NT2/D1 (cell line): ENCODE data around the gene MITF.

Experiments used
- SUZ12 ChIP-seq: IDR thresholded peaks from 2 replicates; pipeline ENCODE4 v1.6.1; 2011; ENCODE audit not compliant: insufficient read length, insufficient read depth; ENCODE audit errors: extremely low read depth
- YY1 ChIP-seq: IDR thresholded peaks from 2 replicates; pipeline ENCODE4 v1.6.1; 2011; ENCODE audit not compliant: insufficient read length, insufficient read depth
- ZNF274 ChIP-seq: IDR thresholded peaks from 2 replicates; pipeline ENCODE4 v1.6.1; 2011; ENCODE audit warnings: mild to moderate bottlenecking, low read depth, low read length

DNA sequence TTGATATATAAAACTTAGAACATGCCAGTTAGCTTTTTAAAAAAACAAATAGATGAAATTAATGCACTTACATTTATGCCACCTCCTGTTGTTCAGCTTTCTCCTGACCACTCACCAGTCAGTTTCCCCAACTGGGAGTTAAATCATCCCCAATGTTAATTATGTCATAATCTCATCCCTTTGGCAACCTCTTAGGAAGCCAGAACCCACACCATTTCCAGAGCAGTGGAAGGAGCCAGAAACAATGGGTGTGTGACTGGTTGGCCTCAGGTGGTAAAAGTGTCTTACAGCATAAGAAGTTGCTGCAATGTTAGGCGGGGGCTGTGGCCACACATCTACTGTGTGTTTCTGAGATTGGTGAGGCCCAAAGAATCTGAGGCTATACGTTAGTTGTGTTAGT lies 46.5 kb upstream of the MITF start:
- TF ChIP-seq ZNF274 (no peak), SUZ12 (no peak), YY1 (no peak)
